Measurements from ENCODE around the gene RPTOR. TPM values are rescaled to one million over a fixed set of nuclear protein-coding genes. Genes with fewer than 3 reads are reported as not detected.

RPTOR gene
- total RNA-seq, 1 experiment from 2014 or later: 25.1 TPM

DNA sequence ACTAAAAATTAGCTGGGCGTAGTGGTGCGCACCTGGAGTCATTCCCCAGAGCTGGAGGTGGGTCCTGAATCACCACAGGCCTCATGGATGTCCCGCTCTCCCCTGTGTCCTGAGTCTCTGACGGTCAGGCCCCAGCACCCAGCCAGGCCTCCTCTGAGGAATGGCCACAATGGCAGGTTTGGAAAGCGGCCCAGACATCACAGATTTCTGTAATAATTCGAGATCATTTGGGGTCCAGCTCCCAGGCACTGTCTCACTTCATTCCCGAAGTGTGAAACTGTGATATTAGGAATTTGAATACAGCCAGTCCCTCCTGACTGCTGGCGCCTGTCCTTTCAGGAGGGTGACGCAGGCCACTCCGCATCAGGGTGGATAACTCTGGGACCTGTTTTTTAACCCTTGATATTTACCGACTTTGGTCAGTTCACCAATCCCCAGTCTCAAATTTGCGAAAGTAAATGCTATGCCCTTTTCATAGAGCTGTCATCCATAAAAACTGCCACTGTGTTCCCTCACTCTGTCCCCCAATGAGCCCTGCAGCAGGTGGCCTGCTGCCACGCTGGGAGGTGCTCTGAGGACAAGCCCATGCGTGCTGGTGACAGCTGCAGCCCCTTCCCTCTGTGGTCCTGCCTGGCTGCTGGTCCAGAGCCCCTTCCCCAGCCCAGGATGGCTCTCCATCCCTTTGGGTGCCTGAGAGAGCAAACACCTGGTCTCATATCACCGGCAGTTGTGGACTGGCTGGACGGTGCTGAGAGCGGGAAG lies 28.3 kb upstream of the RPTOR start:
- WGBS (ENCODE audit: extremely low coverage, insufficient read length, low lambda C conversion rate): no CpG with 5 or more reads among the region's 17 CpGs
- Histone ChIP-seq H3K23ac (ENCODE audit: insufficient read length, low read depth, low read length) (no peak overlapping the region), H3K4ac (ENCODE audit: low read depth, low read length) (no peak overlapping the region), H4K5ac (ENCODE audit: insufficient read length, low read depth, low read length) (no peak overlapping the region), H2AK5ac (ENCODE audit: insufficient read length, low read length) (no peak overlapping the region), H3K23me2 (ENCODE audit: insufficient read length, low read depth, low read length, poor library complexity, severe bottlenecking) (no peaks in the 10 kb centered on the region), H3K27ac (ENCODE audit: insufficient read length, low read depth, low read length) (no peak overlapping the region), H2AFZ (ENCODE audit: low read length) (no peak overlapping the region), H2BK120ac (ENCODE audit: low read depth, low read length, poor library complexity, severe bottlenecking) (no peak overlapping the region), H3K79me2 (ENCODE audit: insufficient read depth, low read length) (no peaks in the 10 kb centered on the region), H3K56ac (ENCODE audit: insufficient read length, low read depth, low read length) (no peak overlapping the region), H3K18ac (ENCODE audit: insufficient read length, low read depth, low read length) (no peak overlapping the region), H3K14ac (ENCODE audit: insufficient read depth, low read length) (no peak overlapping the region), H3T11ph (ENCODE audit: low read length) (no peak overlapping the region), H3K79me1 (ENCODE audit: insufficient read depth, low read depth, low read length, poor library complexity, severe bottlenecking) (no peaks in the 10 kb centered on the region), H4K20me1 (ENCODE audit: control insufficient read depth, insufficient read depth, insufficient read length) (no peaks in the 10 kb centered on the region), H3K27me3 (ENCODE audit: insufficient read depth, low read length) (no peaks in the 10 kb centered on the region), H2BK20ac (ENCODE audit: low read depth, low read length, poor library complexity, severe bottlenecking) (no peak overlapping the region), H3K4me1 (ENCODE audit: insufficient read depth, low read length) (no peaks in the 10 kb centered on the region), H3K9me3 (ENCODE audit: control insufficient read depth, low read depth, low read length) (no peaks in the 10 kb centered on the region), H2BK5ac (ENCODE audit: insufficient read length, low read length) (no peak overlapping the region), H3K9ac (ENCODE audit: extremely low read depth, insufficient read length, low read length) (no peak overlapping the region), H4K91ac (ENCODE audit: insufficient read length, low read depth, low read length) (no peak overlapping the region), H4K8ac (replicated peaks; ENCODE audit: insufficient read length, low read depth, low read length) (no peak overlapping the region), H3K4me2 (ENCODE audit: insufficient read depth, insufficient read length, low read length) (no peak overlapping the region), H2BK15ac (ENCODE audit: low read depth, low read length) (no peak overlapping the region), H2BK12ac (ENCODE audit: insufficient read length, low read depth, low read length) (no peak overlapping the region)
- Mint-ChIP-seq H3K4me1 (peaks cover 4 to 7% of the 10 kb centered on the region in 2 experiments; a peak in 3 of 4 replicates), H3K9me3 (no peaks in the 10 kb centered on the region; a peak in 1 of 5 replicates), H3K4me3 (no peak overlapping the region), H3K27ac (no peak overlapping the region), H3K27me3 (ENCODE audit: low read depth) (peaks cover 47% of the 10 kb centered on the region), H3K36me3 (ENCODE audit: insufficient read depth in 1 of 3, low read depth in 3 of 3) (no peaks in the 10 kb centered on the region)
- DNase-seq: no peak
- TF ChIP-seq, protein P1, sequence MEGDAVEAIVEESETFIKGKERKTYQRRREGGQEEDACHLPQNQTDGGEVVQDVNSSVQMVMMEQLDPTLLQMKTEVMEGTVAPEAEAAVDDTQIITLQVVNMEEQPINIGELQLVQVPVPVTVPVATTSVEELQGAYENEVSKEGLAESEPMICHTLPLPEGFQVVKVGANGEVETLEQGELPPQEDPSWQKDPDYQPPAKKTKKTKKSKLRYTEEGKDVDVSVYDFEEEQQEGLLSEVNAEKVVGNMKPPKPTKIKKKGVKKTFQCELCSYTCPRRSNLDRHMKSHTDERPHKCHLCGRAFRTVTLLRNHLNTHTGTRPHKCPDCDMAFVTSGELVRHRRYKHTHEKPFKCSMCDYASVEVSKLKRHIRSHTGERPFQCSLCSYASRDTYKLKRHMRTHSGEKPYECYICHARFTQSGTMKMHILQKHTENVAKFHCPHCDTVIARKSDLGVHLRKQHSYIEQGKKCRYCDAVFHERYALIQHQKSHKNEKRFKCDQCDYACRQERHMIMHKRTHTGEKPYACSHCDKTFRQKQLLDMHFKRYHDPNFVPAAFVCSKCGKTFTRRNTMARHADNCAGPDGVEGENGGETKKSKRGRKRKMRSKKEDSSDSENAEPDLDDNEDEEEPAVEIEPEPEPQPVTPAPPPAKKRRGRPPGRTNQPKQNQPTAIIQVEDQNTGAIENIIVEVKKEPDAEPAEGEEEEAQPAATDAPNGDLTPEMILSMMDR (conservative IDR thresholded peaks at IDR 0.05): no peak

All from H9 (cell line).